GM12878 (cell line): Measurements from ENCODE around the gene GIMAP2. TPM values are rescaled to one million over a fixed set of nuclear protein-coding genes. Genes with fewer than 3 reads are reported as not detected.
"Not testable (repeated sequence)": the region's sequence is repeated elsewhere in the genome, so short reads cannot be mapped to it uniquely, and the experiment has no call there.

Experiments used
- ATAC-seq: fragments of 200-7000 bp; cut with Tn5 transposase; 3 replicates; pipeline ENCODE4 v1.9.1; 2020; ENCODE audit warnings: mild to moderate bottlenecking, moderate library complexity
- BruUV-seq: library from RNA; stranded (reverse); fragments of 400-500 nt; replicated peaks from 2 replicates; lab custom pipeline; 2021; lab: Mats Ljungman, UMichigan
- CTCF ChIA-PET: fragments of 300-600 bp; sonication (Branson Sonifier 250); formaldehyde crosslinking; extraction: SDS; loops from one replicate; lab custom pipeline; 2021; ENCODE audit warnings: inconsistent platforms; lab: Yijun Ruan, JAX
- POLR2A ChIA-PET: fragments of 350-600 bp; formaldehyde crosslinking; extraction: SDS; loops from one replicate; lab custom pipeline; 2021; ENCODE audit warnings: inconsistent platforms; lab: Charles Lee
- RAD21 ChIA-PET: fragments of 300-600 bp; sonication (Branson Sonifier 250); formaldehyde crosslinking; loops from one replicate; lab custom pipeline; 2023; ENCODE audit warnings: antibody characterized with exemption; ENCODE audit not compliant: unreplicated experiment; lab: Charles Lee
- SMC1A ChIA-PET: fragments of 300-600 bp; sonication (Branson Sonifier 250); formaldehyde crosslinking; loops from one replicate; lab custom pipeline; 2023; ENCODE audit not compliant: unreplicated experiment, uncharacterized antibody; lab: Charles Lee
- DNase-seq: peaks from one replicate; pipeline ENCODE4 v3.0.0-alpha.2; 2011; ENCODE audit warnings: low read depth, low spot score
- FAIRE-seq: peaks from 3 replicates; lab custom pipeline; 2011; peaks lifted over from hg19 to GRCh38; lab: Jason Lieb, UNC
- H2AFZ ChIP-seq: 2 replicates; pipeline ENCODE4 v1.6.0; 2011; ENCODE audit warnings: low read depth, low read length, control low read depth; ENCODE audit not compliant: control insufficient read depth
- H3K27ac ChIP-seq: 2 replicates; pipeline ENCODE4 v1.5.1; 2011; ENCODE audit warnings: control low read depth; ENCODE audit not compliant: control insufficient read depth, insufficient read depth
- H3K27me3 ChIP-seq, 2 experiments: replicated peaks in 1 of 2; 2 replicates each; pipeline versions ENCODE4 v1.6.0 to v1.6.1; 2011; ENCODE audit warnings: low read length in 1 of 2; ENCODE audit not compliant: control insufficient read depth in 2 of 2, insufficient read depth in 2 of 2
- H3K36me3 ChIP-seq, 2 experiments: 2 replicates each; pipeline ENCODE4 v1.5.1; 2011; ENCODE audit warnings: low read length in 1 of 2; ENCODE audit not compliant: control insufficient read depth in 2 of 2, insufficient read depth in 2 of 2
- H3K4me1 ChIP-seq: 2 replicates; pipeline ENCODE4 v1.6.1; 2011; ENCODE audit warnings: mild to moderate bottlenecking, low read length, moderate library complexity, mixed read lengths; ENCODE audit not compliant: control insufficient read depth, insufficient read depth
- H3K4me2 ChIP-seq: 2 replicates; pipeline ENCODE4 v1.6.0; 2011; ENCODE audit warnings: control low read depth; ENCODE audit not compliant: control insufficient read depth, insufficient read depth
- H3K4me3 ChIP-seq: fragments of 200-600 bp; sonication (generic); 2 replicates; pipeline ENCODE4 v1.5.1; 2016
- H3K79me2 ChIP-seq: 2 replicates; pipeline ENCODE4 v1.6.0; 2011; ENCODE audit warnings: low read length; ENCODE audit not compliant: control insufficient read depth, insufficient read depth
- H3K9ac ChIP-seq: 2 replicates; pipeline ENCODE4 v1.8.0; 2011; ENCODE audit warnings: low read length, control low read depth, mixed read lengths; ENCODE audit not compliant: control insufficient read depth, insufficient read depth
- H3K9me3 ChIP-seq: replicated peaks from 3 replicates; pipeline ENCODE4 v1.5.1; 2011; ENCODE audit warnings: mild to moderate bottlenecking, low read length; ENCODE audit not compliant: control insufficient read depth, insufficient read depth
- H4K20me1 ChIP-seq: 2 replicates; pipeline ENCODE4 v1.6.0; 2011; ENCODE audit not compliant: control insufficient read depth, insufficient read depth
- BCL11A ChIP-seq: IDR thresholded peaks from 2 replicates; pipeline ENCODE4 v1.6.1; 2011; ENCODE audit warnings: low read depth, low read length
- BHLHE40 ChIP-seq, 2 experiments: fragments of 450-650 bp in 1 of 2; IDR thresholded peaks; 2 replicates each; pipeline ENCODE4 v1.6.1; 2011 to 2017; ENCODE audit warnings: low read depth in 2 of 2, borderline replicate concordance in 1 of 2, improper control_type of control experiment in 1 of 2, low read length in 1 of 2, mild to moderate bottlenecking in 1 of 2
- CREM ChIP-seq: IDR thresholded peaks from 2 replicates; pipeline ENCODE4 v1.6.1; 2014; ENCODE audit warnings: antibody characterized with exemption, low read depth
- DPF2 ChIP-seq: fragments of 450-650 bp; IDR thresholded peaks from 2 replicates; pipeline ENCODE4 v1.6.1; 2017; ENCODE audit warnings: mild to moderate bottlenecking
- HDGF ChIP-seq: fragments of 450-650 bp; IDR thresholded peaks from 2 replicates; pipeline ENCODE4 v1.6.1; 2016; ENCODE audit warnings: antibody characterized with exemption
- IKZF1 ChIP-seq: fragments of 450-650 bp; conservative IDR thresholded peaks from 2 replicates; pipeline ENCODE4 v1.6.1; 2017; ENCODE audit warnings: antibody characterized with exemption, mild to moderate bottlenecking
- IRF3 ChIP-seq: fragments of 450-650 bp; IDR thresholded peaks from 2 replicates; pipeline ENCODE4 v1.6.1; 2014; ENCODE audit warnings: mild to moderate bottlenecking
- KLF5 ChIP-seq: fragments of 450-650 bp; IDR thresholded peaks from 2 replicates; pipeline ENCODE4 v1.6.1; 2014; ENCODE audit warnings: mild to moderate bottlenecking; ENCODE audit not compliant: partially characterized antibody
- LARP7 ChIP-seq: fragments of 450-650 bp; IDR thresholded peaks from 2 replicates; pipeline ENCODE4 v1.6.1; 2017; ENCODE audit warnings: mild to moderate bottlenecking
- MEF2B ChIP-seq: fragments of 450-650 bp; IDR thresholded peaks from 2 replicates; pipeline ENCODE4 v1.6.1; 2018; ENCODE audit warnings: mild to moderate bottlenecking, moderate library complexity; ENCODE audit not compliant: partially characterized antibody, poor library complexity, severe bottlenecking
- MTA2 ChIP-seq: fragments of 450-650 bp; IDR thresholded peaks from 2 replicates; pipeline ENCODE4 v1.6.1; 2016; ENCODE audit warnings: low read depth, mild to moderate bottlenecking, moderate library complexity
- NR2C1 ChIP-seq: fragments of 450-650 bp; IDR thresholded peaks from 2 replicates; pipeline ENCODE4 v1.6.1; 2017; ENCODE audit warnings: antibody characterized with exemption, mild to moderate bottlenecking, moderate library complexity
- NR2C2 ChIP-seq: IDR thresholded peaks from 2 replicates; pipeline ENCODE4 v1.6.1; 2011; ENCODE audit warnings: borderline replicate concordance, low read depth; ENCODE audit not compliant: control insufficient read depth, insufficient read length
- NRF1 ChIP-seq: conservative IDR thresholded peaks from 2 replicates; pipeline ENCODE4 v1.6.1; 2011; ENCODE audit warnings: mild to moderate bottlenecking, low read depth, low read length, improper control_type of control experiment
- PAX5 ChIP-seq: IDR thresholded peaks from 2 replicates; pipeline ENCODE4 v1.6.1; 2011; ENCODE audit warnings: low read depth, low read length, borderline replicate concordance
- SMC3 ChIP-seq: IDR thresholded peaks from 2 replicates; pipeline ENCODE4 v1.6.1; 2011; ENCODE audit warnings: low read length, improper control_type of control experiment, borderline replicate concordance
- SPI1 ChIP-seq: IDR thresholded peaks from 2 replicates; pipeline ENCODE4 v1.6.1; 2011; ENCODE audit warnings: low read depth, mild to moderate bottlenecking, low read length, moderate library complexity, borderline replicate concordance; ENCODE audit not compliant: insufficient read depth
- SRF ChIP-seq, 2 experiments: IDR thresholded peaks; 2 replicates each; pipeline ENCODE4 v1.6.1; 2011; ENCODE audit warnings: low read depth in 2 of 2, low read length in 2 of 2, mild to moderate bottlenecking in 1 of 2, moderate library complexity in 1 of 2
- ZNF217 ChIP-seq: fragments of 450-650 bp; IDR thresholded peaks from 2 replicates; pipeline ENCODE4 v1.6.1; 2017; ENCODE audit warnings: antibody characterized with exemption, mild to moderate bottlenecking
- ZNF687 ChIP-seq: fragments of 450-650 bp; IDR thresholded peaks from 2 replicates; pipeline ENCODE4 v1.6.1; 2017; ENCODE audit warnings: mild to moderate bottlenecking, moderate library complexity
- ZSCAN29 ChIP-seq: fragments of 450-650 bp; IDR thresholded peaks from 2 replicates; pipeline ENCODE4 v1.6.1; 2017; ENCODE audit warnings: mild to moderate bottlenecking, moderate library complexity
- in situ Hi-C: fragments of 300-500 bp; cut with MboI; formaldehyde crosslinking; loops from 9 replicates; pipeline ENCODE4 v1.14.3; 2018; ENCODE audit warnings: mixed read lengths
- intact Hi-C: fragments of 100-400 bp; cut with micrococcal nuclease; formaldehyde crosslinking; loops from one replicate; pipeline ENCODE4 v1.14.2; 2022; ENCODE audit not compliant: unreplicated experiment
- polyA plus RNA-seq, 11 experiments: library from polyadenylated mRNA; depleted of rRNA in 4 of 11; unstranded in 6 of 11; stranded (reverse) in 5 of 11; fragments of >200 nt; fragmentation: Nextera tagmentation in 4 of 11; fragmentation: Illumina TruSeq in 1 of 11; extraction: Ambion mirVana in 4 of 11; extraction: Trizol in 1 of 11; gene quantifications; 1 replicate in 1 of 11; 2 replicates in 10 of 11; pipeline versions ENCODE4 v1.2.1 to v1.2.3, GENCODE V29; 2011 to 2016; ENCODE audit warnings: inconsistent platforms in 2 of 11, missing spikeins in 2 of 11, low read depth in 1 of 11
- total RNA-seq, 4 experiments: library from RNA; depleted of rRNA in 3 of 4; stranded (reverse); fragments of >200 nt in 3 of 4; fragmentation: Illumina TruSeq in 1 of 4; extraction: Trizol in 1 of 4; gene quantifications; 2 replicates each; pipeline versions ENCODE4 v1.2.1 to v1.2.3, GENCODE V29; 2013 to 2021

Gene GIMAP2
- total and polyA plus RNA-seq, 10 of the 15 experiments (the other 5 are each of a cell fraction or from before 2014, with no cell fraction given) = 21.3 to 102 (median 31.8) TPM

DNA sequence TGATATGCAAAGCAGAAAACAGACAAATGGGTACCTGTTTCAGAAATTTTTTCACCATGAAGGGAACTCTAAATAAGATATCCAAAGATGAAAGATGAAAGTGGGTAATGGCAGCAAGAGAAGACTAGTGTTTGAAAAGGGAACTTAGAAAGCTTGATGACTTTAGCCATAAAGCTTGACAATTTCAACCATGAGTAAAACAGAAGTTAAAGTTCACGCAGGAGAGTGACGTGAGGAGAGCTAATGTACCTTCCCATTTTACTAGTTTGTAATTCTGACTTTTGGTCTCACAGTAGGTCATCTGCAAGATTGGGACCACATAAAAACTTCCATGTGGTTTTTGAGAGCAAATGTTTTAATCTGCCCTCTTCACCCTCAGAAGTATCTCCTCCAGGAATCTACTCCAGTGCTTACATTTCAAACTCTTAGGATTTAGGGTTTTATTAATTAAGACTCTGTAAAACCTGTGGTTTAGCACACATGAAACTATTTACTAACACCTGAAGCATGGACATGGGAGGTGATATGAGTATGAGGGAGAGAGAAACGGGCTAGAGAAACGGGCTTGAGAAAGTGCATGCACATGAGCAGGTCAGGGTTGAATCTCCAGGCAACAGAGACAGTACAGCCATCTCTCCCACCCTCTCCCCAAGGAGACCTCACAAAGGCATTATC lies 24.4 kb upstream of the GIMAP2 start (continued):
- peak; percentile 64; the same call in 1 of the 2 replicates for TF ChIP-seq DPF2
- no peak for TF ChIP-seq ZSCAN29
- TF ChIP-seq BHLHE40 (IDR thresholded peaks at IDR 0.05; ENCODE audit: borderline replicate concordance in 1 of 2, low read depth in 2 of 2, low read length in 1 of 2) = peak; percentile 54 to 65; a peak in 2 of 4 replicates
- no peak for TF ChIP-seq NR2C2
- no peak for TF ChIP-seq NRF1
- peak; percentile 43 for TF ChIP-seq NR2C1
- TF ChIP-seq SPI1 = no peak
- TF ChIP-seq LARP7 = no peak
- no peak for TF ChIP-seq SMC3
- TF ChIP-seq MTA2 = peak; percentile 88
- TF ChIP-seq IKZF1 = peak; percentile 71; the same call in 1 of the 2 replicates
- peak; percentile 76 for TF ChIP-seq ZNF687
- TF ChIP-seq BCL11A = no peak
- no peak for TF ChIP-seq KLF5
- TF ChIP-seq ZNF217 = peak; percentile 45; the same call in 1 of the 2 replicates
- TF ChIP-seq MEF2B = peak; percentile 69
- TF ChIP-seq SRF (IDR thresholded peaks at IDR 0.05; ENCODE audit: low read depth in 2 of 2, low read length in 2 of 2) = no peak
- TF ChIP-seq PAX5 = 0 out of 2 replicates have a peak, but pooled peaks have one; percentile 37
- no peak for TF ChIP-seq CREM
- TF ChIP-seq HDGF = no peak
- no peak for TF ChIP-seq IRF3

DNA sequence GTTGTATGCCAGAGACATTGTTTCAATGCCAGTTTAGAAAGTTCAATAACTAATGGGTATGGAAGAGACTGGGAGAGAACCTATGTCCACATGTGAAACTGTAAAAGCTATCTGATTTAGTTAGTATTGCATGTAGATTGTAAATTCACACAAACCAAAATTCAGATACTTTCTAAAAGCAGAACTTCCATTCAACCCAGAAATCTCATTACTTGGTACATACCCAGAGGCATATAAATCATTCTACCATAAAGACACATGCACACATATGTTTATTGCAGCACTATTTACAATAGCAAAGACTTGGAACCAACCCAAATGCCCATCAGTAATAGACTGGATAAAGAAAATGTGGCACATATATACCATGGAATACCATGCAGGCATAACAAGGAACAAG lies 22.7 kb upstream of the GIMAP2 start:
- POLR2A ChIA-PET, BruUV-seq, FAIRE-seq: not testable (repeated sequence)

More for the DNA sequence above, 22.7 kb upstream of the GIMAP2 start:
- ATAC-seq, H3K4me3 ChIP-seq, H3K36me3 ChIP-seq, H3K79me2 ChIP-seq, H3K27me3 ChIP-seq, H2AFZ ChIP-seq, H3K4me2 ChIP-seq, CTCF ChIA-PET, in situ Hi-C loops, H3K9ac ChIP-seq, intact Hi-C loops, H4K20me1 ChIP-seq, DNase-seq, H3K9me3 ChIP-seq: not testable (repeated sequence)
- ChIA-PET RAD21 (interaction anchor here (1.1 kb wide), 1 partner anchor 229 kb away, joined by 3 read pairs; no protein-coding TSS in a partner anchor), SMC1A (interaction anchor here (1.0 to 2.0 kb wide), 2 partner anchors 23 to 92 kb away, joined by 3 to 5 read pairs; no protein-coding TSS in a partner anchor)
- H3K4me1 ChIP-seq = peaks cover 60% of the 10 kb centered on the region
- peak overlapping the region; percentile 96 for H3K27ac ChIP-seq
